Stimulated activated CD4-positive, alpha-beta T cell treated with anti-CD3 and anti-CD28 coated beads, Interleukin-12 subunit alpha, Interleukin-12 subunit beta, amount 100 ng/mL, for 24 hours (primary cell): Measurements from ENCODE around the gene CSK.
"Not testable (repeated sequence)": the region's sequence is repeated elsewhere in the genome, so short reads cannot be mapped to it uniquely, and the experiment has no call there.

Source experiments
- DNase-seq, 2 experiments: peaks; one replicate each; pipeline ENCODE4 v3.0.0-alpha.2; 2020; ENCODE audit warnings: low read depth in 2 of 2

The CSK gene

GRCh38 chr15:74781431-74782258 is at the start of gene CSK:
TSS of gene CSK (plus strand) at chr15:74782080. CDS start at chr15:74798298, 16,218 bp downstream.
- DNase-seq = peak in 1 of 2 experiments; percentile 50

GRCh38 chr15:74732846-74733245 is 49.0 kb upstream of the CSK start:
- no peak for DNase-seq

GRCh38 chr15:74733269-74733668 is 48.6 kb upstream of the CSK start:
- no peak for DNase-seq

GRCh38 chr15:74735305-74735704 is 46.6 kb upstream of the CSK start:
- DNase-seq = no peak

GRCh38 chr15:74738239-74738638 is 43.6 kb upstream of the CSK start:
- DNase-seq = not testable (repeated sequence)

GRCh38 chr15:74742422-74742821 is 39.5 kb upstream of the CSK start:
- DNase-seq = no peak

- no peak for DNase-seq
These were observed 35.5 kb upstream of the CSK start for GRCh38 chr15:74746389-74746788.

GRCh38 chr15:74748322-74748946 is 33.4 kb upstream of the CSK start, which contains the start of gene CYP1A2:
TSS of gene CYP1A2 (plus strand) at chr15:74748845. CDS start at chr15:74749739, 894 bp downstream.
- no peak for DNase-seq

GRCh38 chr15:74749832-74750231 is 32.0 kb upstream of the CSK start:
- no peak for DNase-seq

GRCh38 chr15:74750751-74751150 is 31.1 kb upstream of the CSK start:
- DNase-seq = no peak

- DNase-seq = no peak
These were observed 29.9 kb upstream of the CSK start for GRCh38 chr15:74752011-74752410.

- DNase-seq = no peak
These were observed 29.3 kb upstream of the CSK start for GRCh38 chr15:74752531-74752930.

- no peak for DNase-seq
These were observed 27.2 kb upstream of the CSK start for GRCh38 chr15:74754593-74755215.

GRCh38 chr15:74758736-74759135 is 23.1 kb upstream of the CSK start:
- DNase-seq = no peak

GRCh38 chr15:74762791-74763150 is 19.1 kb upstream of the CSK start:
- no peak for DNase-seq

GRCh38 chr15:74763416-74763815 is 18.5 kb upstream of the CSK start:
- DNase-seq = no peak

GRCh38 chr15:74767167-74768098 is 14.4 kb upstream of the CSK start:
- DNase-seq = no peak

- DNase-seq = no peak
These were observed 13.6 kb upstream of the CSK start for GRCh38 chr15:74768099-74768770.

- DNase-seq = no peak
These were observed 13.0 kb upstream of the CSK start for GRCh38 chr15:74768771-74769342.

- no peak for DNase-seq
These were observed 12.3 kb upstream of the CSK start for GRCh38 chr15:74769463-74770025.
